ENCODE data around the gene SLC7A14. TPM values are rescaled to one million over a fixed set of nuclear protein-coding genes. Genes with fewer than 3 reads are reported as not detected.

Gene SLC7A14
- total and polyA plus RNA-seq, 2 donors (not counting 3 experiments of a cell fraction or from before 2014, with no cell fraction given) = 0.07 to 0.57 TPM

DNA sequence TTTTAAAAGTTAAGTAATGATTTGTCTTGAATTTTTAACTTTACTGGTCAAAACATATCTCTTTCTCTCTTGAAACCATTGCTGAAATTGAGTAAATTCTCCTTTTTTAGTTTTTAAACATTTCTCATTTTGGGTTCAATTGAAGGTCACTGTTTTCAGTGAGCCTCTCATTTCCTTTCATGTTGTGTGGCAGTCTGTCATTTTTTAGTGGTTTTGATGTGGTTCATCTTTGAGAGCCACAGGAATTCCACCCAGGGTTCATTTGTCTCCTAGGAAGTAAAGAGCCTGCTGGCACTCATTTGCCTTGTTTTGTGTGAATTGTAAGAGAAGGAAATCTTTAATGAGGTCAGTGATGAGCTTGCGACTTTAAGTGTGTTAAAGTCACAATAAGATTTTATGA lies 156.8 kb downstream of the SLC7A14 start:
- H3K4me2 ChIP-seq (ENCODE audit: insufficient read depth, low read length) = no peak overlapping the region

More for the DNA sequence above, 156.8 kb downstream of the SLC7A14 start:
- BruUV-seq (replicated peaks) = no TSS peak
- Histone ChIP-seq H3K9me3 (replicated peaks; ENCODE audit: control insufficient read depth, insufficient read depth, low read length) (no peaks in the 10 kb centered on the region), H3K36me3 (ENCODE audit: control insufficient read depth in 2 of 2, extremely low read depth in 1 of 2, insufficient read depth in 2 of 2, low read length in 2 of 2) (peaks cover 3 to 16% of the 10 kb centered on the region in 2 experiments), H3K27me3 (ENCODE audit: control insufficient read depth in 2 of 2, insufficient read depth in 2 of 2, low read length in 2 of 2) (no peaks in the 10 kb centered on the region), H2AFZ (ENCODE audit: low read depth, low read length) (no peak overlapping the region), H3K9ac (replicated peaks; ENCODE audit: extremely low read depth, insufficient read depth, low read length) (no peak overlapping the region), H3K79me2 (ENCODE audit: control insufficient read depth, insufficient read depth, low read length) (peaks cover 87% of the 10 kb centered on the region), H4K20me1 (replicated peaks; ENCODE audit: control insufficient read depth, extremely low read depth, insufficient read depth, low read length) (no peaks in the 10 kb centered on the region), H3K4me3 (replicated peaks in 1 of 3; ENCODE audit: insufficient read depth in 1 of 3, low read depth in 1 of 3, low read length in 3 of 3) (no peak overlapping the region), H3K27ac (ENCODE audit: insufficient read depth, low read depth, low read length) (no peak overlapping the region), H3K4me1 (ENCODE audit: control insufficient read depth, extremely low read depth, insufficient read depth, low read length) (peaks cover 31% of the 10 kb centered on the region), H3K9me1 (replicated peaks; ENCODE audit: control insufficient read depth, extremely low read depth, insufficient read depth, low read length) (no peaks in the 10 kb centered on the region)
- intact Hi-C loops (cut with micrococcal nuclease) = no loop called here
- DNase-seq (ENCODE audit: low read depth, low spot score) = peak; percentile 16
- FAIRE-seq = no peak
- ChIA-PET POLR2A (no interaction called here), CTCF (interaction anchor here (0.8 to 5.8 kb wide), 2 partner anchors 15 to 383 kb away, joined by 4 to 25 read pairs; no protein-coding TSS in a partner anchor)
- TF ChIP-seq JUN (IDR thresholded peaks at IDR 0.05; ENCODE audit: borderline replicate concordance, insufficient read depth, insufficient read length, low read depth) = no peak
- TF ChIP-seq GATA2 (IDR thresholded peaks at IDR 0.05; ENCODE audit: insufficient read depth, insufficient read length, low read depth, low read length) = no peak
- TF ChIP-seq POLR2AphosphoS5 (IDR thresholded peaks at IDR 0.05; ENCODE audit: insufficient read depth, low read depth, low read length) = no peak
- TF ChIP-seq, protein P1, sequence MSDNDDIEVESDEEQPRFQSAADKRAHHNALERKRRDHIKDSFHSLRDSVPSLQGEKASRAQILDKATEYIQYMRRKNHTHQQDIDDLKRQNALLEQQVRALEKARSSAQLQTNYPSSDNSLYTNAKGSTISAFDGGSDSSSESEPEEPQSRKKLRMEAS (IDR thresholded peaks at IDR 0.05; ENCODE audit: insufficient read depth, insufficient read length) = no peak
- no peak for TF ChIP-seq FOS (IDR thresholded peaks at IDR 0.05; ENCODE audit: borderline replicate concordance, insufficient read depth, low read length)
- no peak for TF ChIP-seq POLR2A (IDR thresholded peaks at IDR 0.05; ENCODE audit: low read depth, low read length)
- TF ChIP-seq, protein P2, sequence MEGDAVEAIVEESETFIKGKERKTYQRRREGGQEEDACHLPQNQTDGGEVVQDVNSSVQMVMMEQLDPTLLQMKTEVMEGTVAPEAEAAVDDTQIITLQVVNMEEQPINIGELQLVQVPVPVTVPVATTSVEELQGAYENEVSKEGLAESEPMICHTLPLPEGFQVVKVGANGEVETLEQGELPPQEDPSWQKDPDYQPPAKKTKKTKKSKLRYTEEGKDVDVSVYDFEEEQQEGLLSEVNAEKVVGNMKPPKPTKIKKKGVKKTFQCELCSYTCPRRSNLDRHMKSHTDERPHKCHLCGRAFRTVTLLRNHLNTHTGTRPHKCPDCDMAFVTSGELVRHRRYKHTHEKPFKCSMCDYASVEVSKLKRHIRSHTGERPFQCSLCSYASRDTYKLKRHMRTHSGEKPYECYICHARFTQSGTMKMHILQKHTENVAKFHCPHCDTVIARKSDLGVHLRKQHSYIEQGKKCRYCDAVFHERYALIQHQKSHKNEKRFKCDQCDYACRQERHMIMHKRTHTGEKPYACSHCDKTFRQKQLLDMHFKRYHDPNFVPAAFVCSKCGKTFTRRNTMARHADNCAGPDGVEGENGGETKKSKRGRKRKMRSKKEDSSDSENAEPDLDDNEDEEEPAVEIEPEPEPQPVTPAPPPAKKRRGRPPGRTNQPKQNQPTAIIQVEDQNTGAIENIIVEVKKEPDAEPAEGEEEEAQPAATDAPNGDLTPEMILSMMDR (IDR thresholded peaks at IDR 0.05; ENCODE audit: extremely low read depth in 1 of 2, insufficient read depth in 1 of 2, low read depth in 1 of 2, low read length in 2 of 2) = no peak
- dilution Hi-C loops (cut with MboI; ENCODE audit: extremely low pct_ligation_motif_present, low sequenced_read_pairs) = no loop called here
